ENCODE measurements around the gene MITF. TPM values are rescaled to one million over a fixed set of nuclear protein-coding genes. Genes with fewer than 3 reads are reported as not detected.

The MITF gene, protein sequence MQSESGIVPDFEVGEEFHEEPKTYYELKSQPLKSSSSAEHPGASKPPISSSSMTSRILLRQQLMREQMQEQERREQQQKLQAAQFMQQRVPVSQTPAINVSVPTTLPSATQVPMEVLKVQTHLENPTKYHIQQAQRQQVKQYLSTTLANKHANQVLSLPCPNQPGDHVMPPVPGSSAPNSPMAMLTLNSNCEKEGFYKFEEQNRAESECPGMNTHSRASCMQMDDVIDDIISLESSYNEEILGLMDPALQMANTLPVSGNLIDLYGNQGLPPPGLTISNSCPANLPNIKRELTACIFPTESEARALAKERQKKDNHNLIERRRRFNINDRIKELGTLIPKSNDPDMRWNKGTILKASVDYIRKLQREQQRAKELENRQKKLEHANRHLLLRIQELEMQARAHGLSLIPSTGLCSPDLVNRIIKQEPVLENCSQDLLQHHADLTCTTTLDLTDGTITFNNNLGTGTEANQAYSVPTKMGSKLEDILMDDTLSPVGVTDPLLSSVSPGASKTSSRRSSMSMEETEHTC
- total RNA-seq, result not detected

DNA sequence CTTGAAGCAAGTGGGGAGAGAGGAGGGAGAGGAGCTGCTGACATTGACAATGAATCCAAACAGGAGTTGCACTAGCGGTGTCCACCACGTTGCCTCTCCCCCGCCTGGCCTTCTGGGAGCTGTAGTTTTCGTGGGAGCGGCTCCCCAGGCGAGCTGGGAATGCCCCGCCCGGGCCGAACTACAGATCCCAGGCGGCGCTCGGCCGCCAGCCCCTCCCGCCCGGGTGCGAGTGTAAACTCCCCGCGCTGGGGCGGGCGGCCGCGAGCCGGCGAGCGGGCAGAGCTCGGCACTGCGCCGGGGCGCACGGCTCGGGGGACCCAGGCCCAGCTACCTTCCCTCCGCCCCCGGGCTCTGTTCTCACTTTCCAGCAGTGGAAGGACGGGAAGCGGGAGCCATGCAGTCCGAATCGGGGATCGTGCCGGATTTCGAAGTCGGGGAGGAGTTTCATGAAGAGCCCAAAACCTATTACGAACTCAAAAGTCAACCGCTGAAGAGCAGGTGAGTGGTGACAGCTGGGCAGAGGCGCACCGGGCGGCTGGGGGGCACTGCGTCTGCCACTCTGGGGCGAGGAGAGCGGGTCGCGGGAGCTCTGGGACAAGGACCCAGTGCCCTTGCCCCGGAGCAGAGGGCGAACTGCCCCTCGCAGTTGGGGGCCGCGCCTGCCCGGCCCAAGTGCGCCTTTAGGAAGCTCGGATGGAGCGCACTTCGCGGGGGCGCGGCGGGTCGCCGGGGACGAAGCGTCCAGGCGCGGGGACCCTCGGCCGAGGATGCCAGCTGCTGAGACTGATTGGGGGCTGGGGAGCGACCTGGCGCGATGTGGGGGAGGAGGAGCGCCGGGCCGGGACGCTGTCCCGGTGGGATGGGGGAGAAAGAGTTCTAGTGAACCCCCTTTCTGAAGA is at the start of gene MITF:
Gene MITF (plus strand): TSS at position 261 of the 899 bp plus-strand sequence. CDS start 134 bp downstream, at position 395.

DNA sequence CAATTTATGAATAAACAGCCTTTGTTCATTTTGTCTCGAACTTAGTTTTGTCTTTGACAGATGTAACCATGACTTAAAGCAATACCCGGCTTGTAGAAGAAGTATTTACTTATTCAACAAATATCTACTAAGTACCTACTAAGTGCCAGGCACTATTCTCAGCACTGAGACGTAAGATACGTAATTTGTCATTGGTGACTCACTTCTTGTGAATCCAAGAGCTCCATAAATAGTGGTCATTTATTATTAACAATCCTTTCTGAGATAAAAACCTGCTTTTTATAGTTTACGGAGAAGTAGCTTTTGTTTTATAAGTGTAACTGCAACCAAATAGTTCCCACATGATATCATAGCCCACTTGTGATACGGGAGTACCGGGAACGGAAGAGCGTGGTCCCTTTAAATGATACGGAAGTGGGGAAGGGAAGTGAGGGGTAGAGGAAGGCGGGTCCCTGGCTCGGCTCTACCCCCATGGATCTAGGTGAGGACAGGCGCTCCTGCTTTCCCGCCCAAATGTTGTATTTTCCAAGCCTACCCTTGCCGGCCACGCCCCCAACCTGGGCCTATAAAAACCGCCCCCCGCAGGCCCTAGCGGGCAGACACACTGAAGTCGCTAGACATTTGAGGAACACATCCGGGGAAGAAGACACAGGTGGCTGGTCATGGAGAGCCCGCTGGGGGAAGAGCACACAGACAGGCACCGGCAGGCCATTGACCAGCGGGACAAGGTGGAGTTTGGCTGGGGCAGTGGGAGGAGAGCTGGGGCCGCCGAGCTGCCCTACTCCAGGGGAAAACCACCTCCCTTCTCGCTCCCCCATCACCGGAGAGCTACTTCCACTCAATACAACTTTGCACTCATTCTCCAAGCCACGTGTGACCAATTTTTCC is 260.1 kb downstream of the MITF start, which contains the start of gene SAMMSON:
Gene SAMMSON (plus strand): TSS at position 594 of the 888 bp plus-strand sequence.

